ENCODE results near the gene PLPPR2. TPM values are rescaled to one million over a fixed set of nuclear protein-coding genes. Genes with fewer than 3 reads are reported as not detected.

The PLPPR2 gene
- polyA plus RNA-seq, 2 of the 4 experiments (the other 2 are of a cell fraction) = 5.6 to 9.7 TPM

GRCh38 chr19:11373885-11374432 lies 18.7 kb downstream of the PLPPR2 start:
- 60% methylated on average over 11 of the region's 11 CpGs for WGBS (ENCODE audit: missing lambda C conversion rate)
- peak overlapping the region; percentile 92 to 93; a peak in 5 of 6 replicates for H3K27ac ChIP-seq

GRCh38 chr19:11374433-11375142 lies 19.4 kb downstream of the PLPPR2 start, which contains the start of gene SWSAP1:
SWSAP1 (plus strand) TSS chr19:11374666; CDS start chr19:11374681, 15 bp downstream.
- ChIA-PET CTCF (interaction anchor here (1.2 to 4.9 kb wide), 6 partner anchors 9 to 111 kb away, joined by 3 to 28 read pairs (median 6); partner anchors contain the start of genes EPOR and TSPAN16), POLR2A (interaction anchor here (0.6 to 2.3 kb wide), 17 partner anchors 9 to 211 kb away, joined by 3 to 32 read pairs (median 8); partner anchors contain the start of genes CCDC159, ECSIT, EPOR and ODAD3)
- WGBS (ENCODE audit: missing lambda C conversion rate) = 2% methylated on average over 32 of the region's 44 CpGs
- peak within 1 kb of the TSS; percentile 92 to 93 for H3K27ac ChIP-seq
- H3K4me1 ChIP-seq = peaks cover 46% of the 10 kb centered on the region
- peak within 1 kb of the TSS; percentile 93 for H3K4me2 ChIP-seq
- H3K9me3 ChIP-seq = no peaks in the 10 kb centered on the region
- peak; percentile 94 to 95 for ATAC-seq
- peak within 1 kb of the TSS; percentile 47 for H3K4me3 ChIP-seq
- no peak for FAIRE-seq
- DNase-seq (ENCODE audit: low read depth in 1 of 2, low spot score in 1 of 2) = peak; percentile 98 to 99
- TF ChIP-seq PBX3 (IDR thresholded peaks at IDR 0.05) (peak; percentile 90), NFE2L2 (conservative IDR thresholded peaks at IDR 0.05; ENCODE audit: low read length) (no peak), HEYL (CRISPR knock-in tag; IDR thresholded peaks at IDR 0.05) (no peak), JUN (IDR thresholded peaks at IDR 0.05) (peak in 1 of 2 experiments; percentile 72; a peak in 1 of 5 replicates), ESRRA (IDR thresholded peaks at IDR 0.05; ENCODE audit: borderline replicate concordance, low read length) (no peak), KDM5A (IDR thresholded peaks at IDR 0.05) (no peak), ZC3H11A (IDR thresholded peaks at IDR 0.05) (no peak), SMC3 (IDR thresholded peaks at IDR 0.05) (0 out of 3 replicates have a peak, but pooled peaks have one; percentile 9), HMGXB4 (CRISPR knock-in tag; IDR thresholded peaks at IDR 0.05; ENCODE audit: borderline replicate concordance) (no peak), ZFP36 (IDR thresholded peaks at IDR 0.05; ENCODE audit: borderline replicate concordance, partially characterized antibody) (no peak), REST (IDR thresholded peaks at IDR 0.05) (no peak), USF2 (IDR thresholded peaks at IDR 0.05) (no peak), POLR2AphosphoS2 (conservative IDR thresholded peaks at IDR 0.05; ENCODE audit: low read length) (no peak), EP300 (IDR thresholded peaks at IDR 0.05) (no peak), ZSCAN20 (CRISPR knock-in tag; IDR thresholded peaks at IDR 0.05) (no peak), POLR2A (IDR thresholded peaks at IDR 0.05; ENCODE audit: low read length) (peak; percentile 60), RFX5 (IDR thresholded peaks at IDR 0.05) (no peak), HOXB13 (CRISPR knock-in tag; IDR thresholded peaks at IDR 0.05; ENCODE audit: low read depth) (no peak), NPAS2 (CRISPR knock-in tag; IDR thresholded peaks at IDR 0.05; ENCODE audit: borderline replicate concordance) (no peak), NR3C1 (IDR thresholded peaks at IDR 0.05) (no peak), GATA3 (IDR thresholded peaks at IDR 0.05; ENCODE audit: borderline replicate concordance) (no peak), RNF2 (IDR thresholded peaks at IDR 0.05; ENCODE audit: borderline replicate concordance, low read depth) (no peak), HDAC2 (IDR thresholded peaks at IDR 0.05) (no peak; the same call in 1 of the 2 replicates), ATOH8 (CRISPR knock-in tag; IDR thresholded peaks at IDR 0.05; ENCODE audit: low read depth) (no peak), HES2 (IDR thresholded peaks at IDR 0.05) (no peak)

More at GRCh38 chr19:11373885-11374432, 18.7 kb downstream of the PLPPR2 start:
- ChIA-PET POLR2A (interaction anchor here (0.9 to 2.3 kb wide), 12 partner anchors 11 to 210 kb away, joined by 3 to 32 read pairs (median 10); partner anchors contain the start of genes CCDC159, ECSIT, ODAD3 and PRKCSH), CTCF (interaction anchor here (0.7 to 4.9 kb wide), 6 partner anchors 8 to 112 kb away, joined by 3 to 28 read pairs (median 6); partner anchors contain the start of gene TSPAN16)
- FAIRE-seq (no peak), DNase-seq (ENCODE audit: low read depth in 1 of 2, low spot score in 1 of 2) (no peak), ATAC-seq (no peak)
- Histone ChIP-seq H3K4me1 (peaks cover 40% of the 10 kb centered on the region), H3K4me3 (peak overlapping the region; percentile 47), H3K9me3 (no peaks in the 10 kb centered on the region), H3K4me2 (peak overlapping the region; percentile 93)
- peak; percentile 98 for TF ChIP-seq HDAC2 (IDR thresholded peaks at IDR 0.05)
- no peak for TF ChIP-seq SMC3 (IDR thresholded peaks at IDR 0.05)
- peak; percentile 89 for TF ChIP-seq CHD4 (IDR thresholded peaks at IDR 0.05; ENCODE audit: borderline replicate concordance)
- TF ChIP-seq KDM1A (IDR thresholded peaks at IDR 0.05; ENCODE audit: low read depth) = peak; percentile 99
- no peak for TF ChIP-seq KDM5A (IDR thresholded peaks at IDR 0.05)
- TF ChIP-seq ZFP36 (IDR thresholded peaks at IDR 0.05; ENCODE audit: borderline replicate concordance, partially characterized antibody) = no peak
- 0 out of 2 replicates have a peak, but pooled peaks have one; percentile 3 for TF ChIP-seq TP53 (CRISPR knock-in tag; IDR thresholded peaks at IDR 0.05)
